22Rv1 (cell line): ENCODE measurements around the gene EDN2.

Source experiments
- CTCF ChIP-seq: fragments of 450-650 bp; IDR thresholded peaks from 2 replicates; pipeline ENCODE4 v1.5.1; 2017; ENCODE audit warnings: mild to moderate bottlenecking
- ZFX ChIP-seq: fragments of 450-650 bp; IDR thresholded peaks from 2 replicates; pipeline ENCODE4 v1.6.1; 2017; ENCODE audit warnings: antibody characterized with exemption, borderline replicate concordance

DNA sequence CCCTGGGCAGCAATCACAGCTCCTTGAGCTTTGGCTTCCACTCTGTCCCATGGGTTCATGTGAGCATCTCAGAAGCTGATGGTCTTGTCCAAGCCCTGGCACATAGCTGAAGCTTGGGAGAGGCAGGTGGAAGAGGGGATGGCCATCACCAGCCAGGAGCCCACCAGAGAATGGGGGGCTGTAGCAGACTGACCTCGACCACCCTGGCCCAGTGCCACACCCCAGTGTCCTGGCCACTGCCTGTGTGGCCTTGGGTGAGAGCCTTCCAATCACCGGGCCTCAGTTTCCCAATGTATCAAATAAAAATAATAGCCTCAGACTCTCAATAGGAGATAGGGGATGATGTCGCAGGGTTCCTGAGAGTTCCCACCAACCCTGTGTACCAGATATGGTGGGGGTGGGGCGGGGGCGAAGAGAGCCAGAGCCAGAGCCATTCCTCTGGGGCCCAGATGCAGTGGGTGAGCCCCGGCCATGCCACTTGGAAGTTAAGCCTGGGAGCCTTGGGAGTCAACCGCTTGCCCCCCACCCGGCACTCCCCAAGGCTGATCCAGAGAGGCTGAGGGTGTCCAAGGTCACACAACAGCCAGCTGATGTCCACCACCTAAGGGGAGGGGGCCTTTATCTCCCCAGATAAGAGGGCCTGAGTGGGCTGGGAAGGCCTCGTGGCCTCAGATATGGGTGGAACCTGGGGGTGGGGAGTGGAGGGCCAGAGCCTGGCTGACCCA lies 9.3 kb upstream of the EDN2 start:
- TF ChIP-seq CTCF, result no peak
- no peak for TF ChIP-seq ZFX
